BE2C (cell line): ENCODE results near the gene FHAD1.

Experiments used
- DNase-seq: peaks from one replicate; pipeline ENCODE4 v3.0.0-alpha.2; 2020
- H3K27me3 ChIP-seq: fragments of 250-450 bp; sonication (Bioruptor Pico); 2 replicates; pipeline ENCODE4 v1.5.1; 2020; ENCODE audit warnings: mild to moderate bottlenecking
- H3K36me3 ChIP-seq: fragments of 250-450 bp; sonication (Bioruptor Pico); 2 replicates; pipeline ENCODE4 v1.5.1; 2020; ENCODE audit warnings: mild to moderate bottlenecking
- H3K4me1 ChIP-seq: fragments of 250-450 bp; sonication (Bioruptor Pico); 2 replicates; pipeline ENCODE4 v1.5.1; 2020
- H3K4me3 ChIP-seq: 2 replicates; pipeline ENCODE4 v1.5.1; 2011; ENCODE audit warnings: low read depth, low read length
- H3K9me3 ChIP-seq: fragments of 250-450 bp; sonication (Bioruptor Pico); 2 replicates; pipeline ENCODE4 v1.5.1; 2020
- TF ChIP-seq, protein P1 (sequence below): IDR thresholded peaks from 2 replicates; pipeline ENCODE4 v1.5.1; 2012; ENCODE audit warnings: mild to moderate bottlenecking, low read depth, low read length

FHAD1 gene

GRCh38 chr1:15329104-15329820 is 82.2 kb downstream of the FHAD1 start:
- Histone ChIP-seq H3K36me3 (no peaks in the 10 kb centered on the region), H3K4me3 (no peak overlapping the region), H3K27me3 (no peaks in the 10 kb centered on the region), H3K4me1 (no peaks in the 10 kb centered on the region; the same call in 1 of the 2 replicates), H3K9me3 (no peaks in the 10 kb centered on the region)
- no peak for DNase-seq
- TF ChIP-seq, protein P1, sequence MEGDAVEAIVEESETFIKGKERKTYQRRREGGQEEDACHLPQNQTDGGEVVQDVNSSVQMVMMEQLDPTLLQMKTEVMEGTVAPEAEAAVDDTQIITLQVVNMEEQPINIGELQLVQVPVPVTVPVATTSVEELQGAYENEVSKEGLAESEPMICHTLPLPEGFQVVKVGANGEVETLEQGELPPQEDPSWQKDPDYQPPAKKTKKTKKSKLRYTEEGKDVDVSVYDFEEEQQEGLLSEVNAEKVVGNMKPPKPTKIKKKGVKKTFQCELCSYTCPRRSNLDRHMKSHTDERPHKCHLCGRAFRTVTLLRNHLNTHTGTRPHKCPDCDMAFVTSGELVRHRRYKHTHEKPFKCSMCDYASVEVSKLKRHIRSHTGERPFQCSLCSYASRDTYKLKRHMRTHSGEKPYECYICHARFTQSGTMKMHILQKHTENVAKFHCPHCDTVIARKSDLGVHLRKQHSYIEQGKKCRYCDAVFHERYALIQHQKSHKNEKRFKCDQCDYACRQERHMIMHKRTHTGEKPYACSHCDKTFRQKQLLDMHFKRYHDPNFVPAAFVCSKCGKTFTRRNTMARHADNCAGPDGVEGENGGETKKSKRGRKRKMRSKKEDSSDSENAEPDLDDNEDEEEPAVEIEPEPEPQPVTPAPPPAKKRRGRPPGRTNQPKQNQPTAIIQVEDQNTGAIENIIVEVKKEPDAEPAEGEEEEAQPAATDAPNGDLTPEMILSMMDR, result no peak

GRCh38 chr1:15330028-15330427 is 83.0 kb downstream of the FHAD1 start:
- Histone ChIP-seq H3K27me3 (no peaks in the 10 kb centered on the region), H3K4me3 (no peak overlapping the region), H3K9me3 (no peaks in the 10 kb centered on the region), H3K36me3 (no peaks in the 10 kb centered on the region), H3K4me1 (no peaks in the 10 kb centered on the region)
- TF ChIP-seq, protein P1, result no peak
- no peak for DNase-seq

GRCh38 chr1:15331180-15331579 is 84.2 kb downstream of the FHAD1 start:
- Histone ChIP-seq H3K27me3 (no peaks in the 10 kb centered on the region), H3K4me1 (no peaks in the 10 kb centered on the region), H3K36me3 (no peaks in the 10 kb centered on the region), H3K4me3 (no peak overlapping the region), H3K9me3 (no peaks in the 10 kb centered on the region)
- no peak for DNase-seq
- TF ChIP-seq, protein P1, result no peak

GRCh38 chr1:15331734-15332133 is 84.7 kb downstream of the FHAD1 start:
- Histone ChIP-seq H3K4me1 (no peaks in the 10 kb centered on the region), H3K27me3 (no peaks in the 10 kb centered on the region), H3K9me3 (no peaks in the 10 kb centered on the region), H3K4me3 (no peak overlapping the region), H3K36me3 (no peaks in the 10 kb centered on the region)
- TF ChIP-seq, protein P1, result no peak
- no peak for DNase-seq

DNA sequence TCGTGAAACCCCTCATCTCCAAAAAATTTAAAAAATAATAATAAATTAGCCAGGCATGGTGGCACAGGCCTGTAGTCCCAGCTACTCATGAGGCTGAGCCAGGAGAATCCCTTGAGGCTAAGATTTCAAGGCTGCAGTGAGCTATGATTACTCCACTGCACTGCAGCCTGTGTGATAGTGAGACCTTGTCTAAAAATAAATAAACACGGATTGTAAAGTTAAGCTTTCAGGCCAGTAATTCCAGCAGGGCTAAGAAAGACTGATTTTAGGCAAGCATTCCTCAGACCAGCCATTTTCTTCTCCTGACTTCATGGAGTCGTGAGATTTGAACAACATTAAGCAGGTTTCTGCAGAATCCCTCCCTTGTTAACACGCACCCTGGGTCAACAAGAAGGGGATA is 85.5 kb downstream of the FHAD1 start:
- TF ChIP-seq, protein P1, result no peak
- H3K4me3 ChIP-seq, result no peak overlapping the region
- H3K4me1 ChIP-seq, result no peaks in the 10 kb centered on the region
- no peaks in the 10 kb centered on the region for H3K9me3 ChIP-seq
- H3K27me3 ChIP-seq, result no peaks in the 10 kb centered on the region
- H3K36me3 ChIP-seq, result no peaks in the 10 kb centered on the region
- DNase-seq, result no peak

DNA sequence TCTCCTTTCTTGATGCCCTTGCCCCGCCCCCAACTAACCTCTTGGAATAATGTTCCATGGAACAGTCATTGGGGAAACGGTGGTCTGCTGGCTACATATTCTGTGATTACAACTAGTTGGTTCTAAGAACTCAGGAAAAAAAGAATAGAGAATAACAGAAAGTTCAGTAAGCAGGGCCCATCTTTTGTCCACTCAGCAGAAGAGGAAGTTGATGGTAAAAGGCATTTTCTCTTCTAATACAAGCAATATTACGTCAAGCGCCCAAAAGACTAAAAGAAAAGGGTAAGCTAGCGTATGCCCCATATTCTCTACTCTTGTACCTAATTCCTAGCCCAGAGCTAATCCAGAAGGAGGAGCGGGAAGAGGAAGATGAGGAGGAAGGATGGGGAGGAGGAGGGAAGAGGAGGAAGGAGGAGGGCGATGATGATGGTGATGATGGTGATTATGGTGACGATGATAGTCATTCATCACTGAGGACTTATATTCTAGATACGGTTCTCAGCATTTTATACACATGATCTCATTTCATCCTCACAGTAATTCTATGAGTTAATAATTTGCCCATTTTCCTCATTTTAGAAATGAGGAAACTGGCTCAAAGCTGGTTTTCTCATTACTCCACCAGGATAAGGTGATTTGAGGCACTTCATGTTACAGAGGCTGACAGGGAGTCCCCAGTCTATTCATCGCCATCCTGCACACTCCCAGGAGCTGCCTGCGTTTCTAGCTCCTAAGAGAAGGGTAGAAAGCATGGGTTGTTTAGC is 86.1 kb downstream of the FHAD1 start:
- Histone ChIP-seq H3K9me3 (no peaks in the 10 kb centered on the region), H3K27me3 (no peaks in the 10 kb centered on the region), H3K4me3 (no peak overlapping the region), H3K4me1 (no peaks in the 10 kb centered on the region), H3K36me3 (no peaks in the 10 kb centered on the region)
- no peak for DNase-seq
- TF ChIP-seq, protein P1, result no peak
